GM12878 (cell line): Measurements from ENCODE around the gene PRKRA. TPM values are rescaled to one million over a fixed set of nuclear protein-coding genes. Genes with fewer than 3 reads are reported as not detected.

Source experiments
- ATAC-seq: fragments of 200-7000 bp; cut with Tn5 transposase; 3 replicates; pipeline ENCODE4 v1.9.1; 2020; ENCODE audit warnings: mild to moderate bottlenecking, moderate library complexity
- BruUV-seq: library from RNA; stranded (reverse); fragments of 400-500 nt; replicated peaks from 2 replicates; lab custom pipeline; 2021; lab: Mats Ljungman, UMichigan
- CTCF ChIA-PET: fragments of 300-600 bp; sonication (Branson Sonifier 250); formaldehyde crosslinking; extraction: SDS; loops from one replicate; lab custom pipeline; 2021; ENCODE audit warnings: inconsistent platforms; lab: Yijun Ruan, JAX
- POLR2A ChIA-PET: fragments of 350-600 bp; formaldehyde crosslinking; extraction: SDS; loops from one replicate; lab custom pipeline; 2021; ENCODE audit warnings: inconsistent platforms; lab: Charles Lee
- RAD21 ChIA-PET: fragments of 300-600 bp; sonication (Branson Sonifier 250); formaldehyde crosslinking; loops from one replicate; lab custom pipeline; 2023; ENCODE audit warnings: antibody characterized with exemption; ENCODE audit not compliant: unreplicated experiment; lab: Charles Lee
- SMC1A ChIA-PET: fragments of 300-600 bp; sonication (Branson Sonifier 250); formaldehyde crosslinking; loops from one replicate; lab custom pipeline; 2023; ENCODE audit not compliant: unreplicated experiment, uncharacterized antibody; lab: Charles Lee
- DNase-seq: peaks from one replicate; pipeline ENCODE4 v3.0.0-alpha.2; 2011; ENCODE audit warnings: low read depth, low spot score
- FAIRE-seq: peaks from 3 replicates; lab custom pipeline; 2011; peaks lifted over from hg19 to GRCh38; lab: Jason Lieb, UNC
- H2AFZ ChIP-seq: 2 replicates; pipeline ENCODE4 v1.6.0; 2011; ENCODE audit warnings: low read depth, low read length, control low read depth; ENCODE audit not compliant: control insufficient read depth
- H3K27ac ChIP-seq: 2 replicates; pipeline ENCODE4 v1.5.1; 2011; ENCODE audit warnings: control low read depth; ENCODE audit not compliant: control insufficient read depth, insufficient read depth
- H3K27me3 ChIP-seq, 2 experiments: replicated peaks in 1 of 2; 2 replicates each; pipeline versions ENCODE4 v1.6.0 to v1.6.1; 2011; ENCODE audit warnings: low read length in 1 of 2; ENCODE audit not compliant: control insufficient read depth in 2 of 2, insufficient read depth in 2 of 2
- H3K36me3 ChIP-seq, 2 experiments: 2 replicates each; pipeline ENCODE4 v1.5.1; 2011; ENCODE audit warnings: low read length in 1 of 2; ENCODE audit not compliant: control insufficient read depth in 2 of 2, insufficient read depth in 2 of 2
- H3K4me1 ChIP-seq: 2 replicates; pipeline ENCODE4 v1.6.1; 2011; ENCODE audit warnings: mild to moderate bottlenecking, low read length, moderate library complexity, mixed read lengths; ENCODE audit not compliant: control insufficient read depth, insufficient read depth
- H3K4me2 ChIP-seq: 2 replicates; pipeline ENCODE4 v1.6.0; 2011; ENCODE audit warnings: control low read depth; ENCODE audit not compliant: control insufficient read depth, insufficient read depth
- H3K4me3 ChIP-seq: fragments of 200-600 bp; sonication (generic); 2 replicates; pipeline ENCODE4 v1.5.1; 2016
- H3K79me2 ChIP-seq: 2 replicates; pipeline ENCODE4 v1.6.0; 2011; ENCODE audit warnings: low read length; ENCODE audit not compliant: control insufficient read depth, insufficient read depth
- H3K9ac ChIP-seq: 2 replicates; pipeline ENCODE4 v1.8.0; 2011; ENCODE audit warnings: low read length, control low read depth, mixed read lengths; ENCODE audit not compliant: control insufficient read depth, insufficient read depth
- H3K9me3 ChIP-seq: replicated peaks from 3 replicates; pipeline ENCODE4 v1.5.1; 2011; ENCODE audit warnings: mild to moderate bottlenecking, low read length; ENCODE audit not compliant: control insufficient read depth, insufficient read depth
- H4K20me1 ChIP-seq: 2 replicates; pipeline ENCODE4 v1.6.0; 2011; ENCODE audit not compliant: control insufficient read depth, insufficient read depth
- CHD1 ChIP-seq: IDR thresholded peaks from 2 replicates; pipeline ENCODE4 v1.6.1; 2012; ENCODE audit warnings: low read depth, low read length, improper control_type of control experiment
- DPF2 ChIP-seq: fragments of 450-650 bp; IDR thresholded peaks from 2 replicates; pipeline ENCODE4 v1.6.1; 2017; ENCODE audit warnings: mild to moderate bottlenecking
- ELK1 ChIP-seq: IDR thresholded peaks from 2 replicates; pipeline ENCODE4 v1.6.1; 2012; ENCODE audit warnings: low read depth, low read length, improper control_type of control experiment
- FOXM1 ChIP-seq: IDR thresholded peaks from 2 replicates; pipeline ENCODE4 v1.6.1; 2012; ENCODE audit warnings: low read depth, mild to moderate bottlenecking, inconsistent platforms, low read length, moderate library complexity
- HDGF ChIP-seq: fragments of 450-650 bp; IDR thresholded peaks from 2 replicates; pipeline ENCODE4 v1.6.1; 2016; ENCODE audit warnings: antibody characterized with exemption
- MYC ChIP-seq: IDR thresholded peaks from 2 replicates; pipeline ENCODE4 v1.6.1; 2011; ENCODE audit warnings: mild to moderate bottlenecking, low read length, moderate library complexity, inconsistent platforms; ENCODE audit not compliant: insufficient read depth, insufficient replicate concordance, insufficient read length, severe bottlenecking
- NFIC ChIP-seq: IDR thresholded peaks from 2 replicates; pipeline ENCODE4 v1.6.1; 2012; ENCODE audit warnings: low read depth, mild to moderate bottlenecking, inconsistent platforms, low read length, moderate library complexity
- NFYA ChIP-seq: IDR thresholded peaks from 2 replicates; pipeline ENCODE4 v1.6.1; 2011; ENCODE audit warnings: low read depth, mild to moderate bottlenecking, low read length, improper control_type of control experiment, borderline replicate concordance
- NR2F1 ChIP-seq: fragments of 450-650 bp; conservative IDR thresholded peaks from 2 replicates; pipeline ENCODE4 v1.6.1; 2017; ENCODE audit warnings: mild to moderate bottlenecking
- RCOR1 ChIP-seq: conservative IDR thresholded peaks from 2 replicates; pipeline ENCODE4 v1.6.1; 2012; ENCODE audit warnings: low read depth, low read length, improper control_type of control experiment
- ZSCAN29 ChIP-seq: fragments of 450-650 bp; IDR thresholded peaks from 2 replicates; pipeline ENCODE4 v1.6.1; 2017; ENCODE audit warnings: mild to moderate bottlenecking, moderate library complexity
- WGBS: methylation state at CpG from one replicate; pipeline ENCODE4 v1.1.6; 2016; ENCODE audit warnings: low lambda C conversion rate; ENCODE audit not compliant: insufficient replicate concordance, insufficient coverage; ENCODE audit errors: missing lambda C conversion rate; 5-methylcytosine and 5-hydroxymethylcytosine counted together
- in situ Hi-C: fragments of 300-500 bp; cut with MboI; formaldehyde crosslinking; loops from 9 replicates; pipeline ENCODE4 v1.14.3; 2018; ENCODE audit warnings: mixed read lengths
- intact Hi-C: fragments of 100-400 bp; cut with micrococcal nuclease; formaldehyde crosslinking; loops from one replicate; pipeline ENCODE4 v1.14.2; 2022; ENCODE audit not compliant: unreplicated experiment
- polyA plus RNA-seq, 11 experiments: library from polyadenylated mRNA; depleted of rRNA in 4 of 11; unstranded in 6 of 11; stranded (reverse) in 5 of 11; fragments of >200 nt; fragmentation: Nextera tagmentation in 4 of 11; fragmentation: Illumina TruSeq in 1 of 11; extraction: Ambion mirVana in 4 of 11; extraction: Trizol in 1 of 11; gene quantifications; 1 replicate in 1 of 11; 2 replicates in 10 of 11; pipeline versions ENCODE4 v1.2.1 to v1.2.3, GENCODE V29; 2011 to 2016; ENCODE audit warnings: inconsistent platforms in 2 of 11, missing spikeins in 2 of 11, low read depth in 1 of 11
- total RNA-seq, 4 experiments: library from RNA; depleted of rRNA in 3 of 4; stranded (reverse); fragments of >200 nt in 3 of 4; fragmentation: Illumina TruSeq in 1 of 4; extraction: Trizol in 1 of 4; gene quantifications; 2 replicates each; pipeline versions ENCODE4 v1.2.1 to v1.2.3, GENCODE V29; 2013 to 2021
- TF ChIP-seq, protein P1 (sequence below): fragments of 450-650 bp; IDR thresholded peaks from 2 replicates; pipeline ENCODE4 v1.6.1; 2017; ENCODE audit warnings: low read depth, mild to moderate bottlenecking, moderate library complexity
- TF ChIP-seq, protein P2 (sequence below), 3 experiments: IDR thresholded peaks in 2 of 3; conservative IDR thresholded peaks in 1 of 3; 2 replicates each; pipeline ENCODE4 v1.5.1; 2011; ENCODE audit warnings: low read depth in 3 of 3, low read length in 3 of 3, mild to moderate bottlenecking in 3 of 3, control low read depth in 2 of 3, moderate library complexity in 2 of 3, inconsistent platforms in 1 of 3, mixed read lengths in 1 of 3; ENCODE audit not compliant: control insufficient read depth in 2 of 3, insufficient read depth in 1 of 3; ENCODE audit errors: extremely low read depth in 1 of 3
- TF ChIP-seq, protein P3 (sequence below): fragments of 450-650 bp; IDR thresholded peaks from 2 replicates; pipeline ENCODE4 v1.6.1; 2018; ENCODE audit warnings: borderline replicate concordance, mild to moderate bottlenecking; ENCODE audit not compliant: partially characterized antibody

PRKRA gene
- total and polyA plus RNA-seq, 10 of the 15 experiments (the other 5 are each of a cell fraction or from before 2014, with no cell fraction given): 19.1 to 75.6 (median 51.7) TPM

DNA sequence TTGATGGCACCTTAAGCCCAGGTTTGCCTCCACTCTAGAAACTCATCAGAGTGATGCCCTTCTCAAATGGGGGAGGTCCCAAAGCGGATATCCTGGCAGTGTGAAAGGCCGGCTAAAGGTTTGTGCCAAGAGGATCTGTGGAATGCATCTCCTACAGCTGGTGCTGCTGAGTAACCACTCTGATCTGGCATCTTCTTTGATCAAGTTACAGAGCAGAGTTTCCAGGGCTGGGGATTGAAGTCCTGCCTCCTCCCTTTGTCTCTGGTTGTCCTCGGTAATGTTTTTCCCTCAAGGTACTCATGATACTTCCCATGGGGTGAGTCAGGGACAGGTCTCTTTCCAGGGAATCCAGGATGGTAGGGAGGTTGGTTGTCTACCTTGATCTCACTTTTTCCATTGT is 24.6 kb downstream of the PRKRA start (continued):
- TF ChIP-seq, protein P1, sequence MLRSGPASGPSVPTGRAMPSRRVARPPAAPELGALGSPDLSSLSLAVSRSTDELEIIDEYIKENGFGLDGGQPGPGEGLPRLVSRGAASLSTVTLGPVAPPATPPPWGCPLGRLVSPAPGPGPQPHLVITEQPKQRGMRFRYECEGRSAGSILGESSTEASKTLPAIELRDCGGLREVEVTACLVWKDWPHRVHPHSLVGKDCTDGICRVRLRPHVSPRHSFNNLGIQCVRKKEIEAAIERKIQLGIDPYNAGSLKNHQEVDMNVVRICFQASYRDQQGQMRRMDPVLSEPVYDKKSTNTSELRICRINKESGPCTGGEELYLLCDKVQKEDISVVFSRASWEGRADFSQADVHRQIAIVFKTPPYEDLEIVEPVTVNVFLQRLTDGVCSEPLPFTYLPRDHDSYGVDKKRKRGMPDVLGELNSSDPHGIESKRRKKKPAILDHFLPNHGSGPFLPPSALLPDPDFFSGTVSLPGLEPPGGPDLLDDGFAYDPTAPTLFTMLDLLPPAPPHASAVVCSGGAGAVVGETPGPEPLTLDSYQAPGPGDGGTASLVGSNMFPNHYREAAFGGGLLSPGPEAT: no peak
- no peak for TF ChIP-seq HDGF
- no peak for TF ChIP-seq NR2F1
- TF ChIP-seq RCOR1: no peak
- TF ChIP-seq NFIC: no peak
- TF ChIP-seq, protein P2, sequence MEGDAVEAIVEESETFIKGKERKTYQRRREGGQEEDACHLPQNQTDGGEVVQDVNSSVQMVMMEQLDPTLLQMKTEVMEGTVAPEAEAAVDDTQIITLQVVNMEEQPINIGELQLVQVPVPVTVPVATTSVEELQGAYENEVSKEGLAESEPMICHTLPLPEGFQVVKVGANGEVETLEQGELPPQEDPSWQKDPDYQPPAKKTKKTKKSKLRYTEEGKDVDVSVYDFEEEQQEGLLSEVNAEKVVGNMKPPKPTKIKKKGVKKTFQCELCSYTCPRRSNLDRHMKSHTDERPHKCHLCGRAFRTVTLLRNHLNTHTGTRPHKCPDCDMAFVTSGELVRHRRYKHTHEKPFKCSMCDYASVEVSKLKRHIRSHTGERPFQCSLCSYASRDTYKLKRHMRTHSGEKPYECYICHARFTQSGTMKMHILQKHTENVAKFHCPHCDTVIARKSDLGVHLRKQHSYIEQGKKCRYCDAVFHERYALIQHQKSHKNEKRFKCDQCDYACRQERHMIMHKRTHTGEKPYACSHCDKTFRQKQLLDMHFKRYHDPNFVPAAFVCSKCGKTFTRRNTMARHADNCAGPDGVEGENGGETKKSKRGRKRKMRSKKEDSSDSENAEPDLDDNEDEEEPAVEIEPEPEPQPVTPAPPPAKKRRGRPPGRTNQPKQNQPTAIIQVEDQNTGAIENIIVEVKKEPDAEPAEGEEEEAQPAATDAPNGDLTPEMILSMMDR (IDR thresholded peaks at IDR 0.05 in 2 of 3, conservative IDR thresholded peaks at IDR 0.05 in 1 of 3; ENCODE audit: control insufficient read depth in 2 of 3, extremely low read depth in 1 of 3, insufficient read depth in 1 of 3, low read depth in 3 of 3, low read length in 3 of 3): no peak

DNA sequence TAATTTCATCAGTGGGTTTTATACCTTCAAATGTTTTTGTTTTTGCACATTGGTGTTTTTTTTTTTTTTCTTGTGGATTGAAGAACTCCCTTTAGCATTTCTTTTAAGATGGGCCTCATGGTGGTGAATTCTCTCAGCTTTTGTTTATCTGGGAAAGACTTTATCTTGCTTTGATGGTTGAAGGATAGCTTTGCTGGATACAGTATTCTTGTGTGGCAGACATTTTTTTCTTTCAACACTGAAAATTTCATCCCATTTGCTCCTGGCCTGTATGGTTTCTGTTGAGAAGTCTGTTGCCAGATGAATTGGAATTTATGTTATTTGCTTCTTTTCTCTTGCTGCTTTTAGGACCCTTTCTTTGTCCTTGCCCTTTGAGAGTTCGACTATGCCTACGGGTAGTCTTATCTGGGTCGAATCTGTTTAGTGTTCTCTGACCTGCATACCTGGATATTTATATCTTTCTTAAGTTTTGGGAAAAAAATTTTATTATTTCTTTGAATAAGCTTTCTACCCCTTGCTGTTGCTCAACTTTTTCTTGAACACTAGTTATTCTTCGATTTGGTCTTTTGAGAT is 25.6 kb downstream of the PRKRA start:
- no peak for FAIRE-seq
- CTCF ChIA-PET: interaction anchor here (0.6 to 4.3 kb wide), 4 partner anchors 8 to 28 kb away, joined by 3 to 16 read pairs (median 3); no protein-coding TSS in a partner anchor
- TF ChIP-seq, protein P3, sequence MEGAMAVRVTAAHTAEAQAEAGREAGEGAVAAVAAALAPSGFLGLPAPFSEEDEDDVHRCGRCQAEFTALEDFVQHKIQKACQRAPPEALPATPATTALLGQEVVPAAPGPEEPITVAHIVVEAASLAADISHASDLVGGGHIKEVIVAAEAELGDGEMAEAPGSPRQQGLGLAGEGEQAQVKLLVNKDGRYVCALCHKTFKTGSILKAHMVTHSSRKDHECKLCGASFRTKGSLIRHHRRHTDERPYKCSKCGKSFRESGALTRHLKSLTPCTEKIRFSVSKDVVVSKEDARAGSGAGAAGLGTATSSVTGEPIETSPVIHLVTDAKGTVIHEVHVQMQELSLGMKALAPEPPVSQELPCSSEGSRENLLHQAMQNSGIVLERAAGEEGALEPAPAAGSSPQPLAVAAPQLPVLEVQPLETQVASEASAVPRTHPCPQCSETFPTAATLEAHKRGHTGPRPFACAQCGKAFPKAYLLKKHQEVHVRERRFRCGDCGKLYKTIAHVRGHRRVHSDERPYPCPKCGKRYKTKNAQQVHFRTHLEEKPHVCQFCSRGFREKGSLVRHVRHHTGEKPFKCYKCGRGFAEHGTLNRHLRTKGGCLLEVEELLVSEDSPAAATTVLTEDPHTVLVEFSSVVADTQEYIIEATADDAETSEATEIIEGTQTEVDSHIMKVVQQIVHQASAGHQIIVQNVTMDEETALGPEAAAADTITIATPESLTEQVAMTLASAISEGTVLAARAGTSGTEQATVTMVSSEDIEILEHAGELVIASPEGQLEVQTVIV: no peak
- TF ChIP-seq CHD1: no peak
- TF ChIP-seq ELK1: no peak
- TF ChIP-seq FOXM1: no peak
- TF ChIP-seq NFYA: no peak
- no peak for TF ChIP-seq ZSCAN29
- TF ChIP-seq MYC: no peak
- TF ChIP-seq DPF2: no peak

More for the DNA sequence above, 25.6 kb downstream of the PRKRA start:
- no TSS peak for BruUV-seq
- H3K9me3 ChIP-seq: peaks cover 4% of the 10 kb centered on the region; the same call in 2 of the 3 replicates
- RAD21 ChIA-PET: no interaction called here
- no peaks in the 10 kb centered on the region for H3K4me1 ChIP-seq
- H3K9ac ChIP-seq: no peak overlapping the region
- H3K79me2 ChIP-seq: no peaks in the 10 kb centered on the region
- intact Hi-C loops (no loop called here), in situ Hi-C loops (no loop called here)
- H3K4me3 ChIP-seq: no peak overlapping the region
- peaks cover 4 to 26% of the 10 kb centered on the region in 2 experiments for H3K36me3 ChIP-seq
- no peak for DNase-seq
- no peaks in the 10 kb centered on the region for H4K20me1 ChIP-seq
- ATAC-seq: no peak
- SMC1A ChIA-PET: interaction anchor here (0.6 to 1.5 kb wide), 4 partner anchors 15 to 30 kb away, joined by 3 to 5 read pairs (median 4); no protein-coding TSS in a partner anchor
- H3K27ac ChIP-seq: no peak overlapping the region
- 98% methylated on average over 4 of the region's 4 CpGs for WGBS
- H3K27me3 ChIP-seq: no peaks in the 10 kb centered on the region
- H3K4me2 ChIP-seq: no peak overlapping the region
- POLR2A ChIA-PET: interaction anchor here (0.7 kb wide), 1 partner anchor 275 kb away, joined by 5 read pairs; no protein-coding TSS in a partner anchor
- no peak overlapping the region for H2AFZ ChIP-seq
